B cell (primary cell): ENCODE results near the gene FKBP15. TPM values are rescaled to one million over a fixed set of nuclear protein-coding genes. Genes with fewer than 3 reads are reported as not detected.

Experiments
- ATAC-seq: fragments of 200-7000 bp; cut with Tn5 transposase; one replicate; pipeline ENCODE4 v1.10.0; 2021; ENCODE audit warnings: low read depth, mild to moderate bottlenecking, moderate number of reproducible peaks, moderate library complexity
- CTCF ChIA-PET: fragments of 350-600 bp; sonication (Branson Sonifier 250); formaldehyde crosslinking; loops from one replicate; lab custom pipeline; 2021; ENCODE audit warnings: antibody characterized with exemption, inconsistent platforms; lab: Charles Lee
- POLR2A ChIA-PET: fragments of 350-600 bp; sonication (Branson Sonifier 250); formaldehyde crosslinking; loops from one replicate; lab custom pipeline; 2021; ENCODE audit warnings: antibody characterized with exemption; lab: Charles Lee
- DNase-seq: peaks from one replicate; pipeline ENCODE4 v3.0.0; 2013
- H2AFZ ChIP-seq: 2 replicates; pipeline ENCODE4 v1.6.1; 2012; ENCODE audit warnings: mild to moderate bottlenecking, low read depth, low read length; ENCODE audit not compliant: insufficient read depth, poor library complexity, severe bottlenecking
- H3K27ac ChIP-seq, 2 donors: 1 replicate in 1 of 2; 2 replicates in 1 of 2; pipeline ENCODE4 v1.5.1; 2012 to 2013; ENCODE audit warnings: low read length in 2 of 2, mild to moderate bottlenecking in 2 of 2, moderate library complexity in 1 of 2
- H3K27me3 ChIP-seq, 4 experiments: fragments of 200-600 bp in 1 of 4; sonication (generic) in 1 of 4; replicated peaks in 1 of 4; 1 replicate in 2 of 4; 2 replicates in 2 of 4; pipeline versions ENCODE4 v1.6.1 to v1.7.0; 2013 to 2016; ENCODE audit warnings: low read length in 3 of 4, mild to moderate bottlenecking in 2 of 4, mixed read lengths in 1 of 4, moderate library complexity in 1 of 4; ENCODE audit not compliant: insufficient read depth in 4 of 4, control insufficient read depth in 3 of 4; ENCODE audit errors: control extremely low read depth in 1 of 4
- H3K36me3 ChIP-seq, 2 experiments: replicated peaks in 1 of 2; 1 replicate in 1 of 2; 2 replicates in 1 of 2; pipeline versions ENCODE4 v1.6.1 to v1.7.1; 2013; ENCODE audit warnings: low read length in 1 of 2; ENCODE audit not compliant: insufficient read depth in 2 of 2, control insufficient read depth in 1 of 2; ENCODE audit errors: control extremely low read depth in 1 of 2, extremely low read depth in 1 of 2
- H3K4me1 ChIP-seq, 2 donors: fragments of 200-600 bp in 1 of 2; sonication (generic) in 1 of 2; 1 replicate in 1 of 2; 2 replicates in 1 of 2; pipeline versions ENCODE4 v1.5.1 to v1.6.1; 2013 to 2017; ENCODE audit warnings: low read length in 2 of 2; ENCODE audit not compliant: control insufficient read depth in 2 of 2, insufficient read depth in 2 of 2
- H3K4me2 ChIP-seq: replicated peaks from 2 replicates; pipeline ENCODE3; 2012; ENCODE audit warnings: mild to moderate bottlenecking, low read depth, low read length; ENCODE audit not compliant: poor library complexity, severe bottlenecking
- H3K4me3 ChIP-seq, 5 experiments: fragments of 200-600 bp in 1 of 5; sonication (generic) in 1 of 5; 1 replicate in 3 of 5; 2 replicates in 2 of 5; pipeline versions ENCODE4 v1.5.1 to v1.7.0; 2011 to 2016; ENCODE audit warnings: low read length in 4 of 5, mild to moderate bottlenecking in 4 of 5, low read depth in 2 of 5, control low read depth in 1 of 5, moderate library complexity in 1 of 5; ENCODE audit not compliant: insufficient read depth in 1 of 5; ENCODE audit errors: control extremely low read depth in 1 of 5, extremely low read depth in 1 of 5
- H3K79me2 ChIP-seq: fragments of 200-600 bp; sonication (generic); one replicate; pipeline ENCODE4 v1.6.0; 2016; ENCODE audit warnings: low read length; ENCODE audit not compliant: control insufficient read depth, insufficient read depth
- H3K9ac ChIP-seq: fragments of 200-600 bp; sonication (generic); 2 replicates; pipeline ENCODE4 v1.6.1; 2017; ENCODE audit warnings: mild to moderate bottlenecking, low read length, moderate library complexity
- H3K9me3 ChIP-seq, 3 donors: one replicate each; pipeline versions ENCODE4 v1.6.1 to v1.7.1; 2013; ENCODE audit warnings: low read length in 2 of 3; ENCODE audit not compliant: control insufficient read depth in 2 of 3, insufficient read depth in 1 of 3; ENCODE audit errors: control extremely low read depth in 1 of 3
- H4K20me1 ChIP-seq: 2 replicates; pipeline ENCODE4 v1.6.0; 2012; ENCODE audit warnings: mild to moderate bottlenecking, low read length; ENCODE audit not compliant: insufficient read depth, control insufficient read depth, poor library complexity, severe bottlenecking
- H3K27ac Mint-ChIP-seq: one replicate; pipeline ENCODE4 v1.8.0; 2021; ENCODE audit warnings: mixed read lengths
- H3K27me3 Mint-ChIP-seq: one replicate; pipeline ENCODE4 v1.8.0; 2021; ENCODE audit warnings: mixed read lengths
- H3K4me1 Mint-ChIP-seq: one replicate; pipeline ENCODE4 v1.8.0; 2021; ENCODE audit warnings: mixed read lengths
- H3K4me3 Mint-ChIP-seq: one replicate; pipeline ENCODE4 v1.8.0; 2021; ENCODE audit warnings: mixed read lengths
- H3K9me3 Mint-ChIP-seq: one replicate; pipeline ENCODE4 v1.8.0; 2022; ENCODE audit warnings: mixed read lengths; ENCODE audit not compliant: insufficient read depth
- EZH2 ChIP-seq: IDR thresholded peaks from 2 replicates; pipeline ENCODE4 v1.6.1; 2012; ENCODE audit warnings: borderline replicate concordance, low read depth, mild to moderate bottlenecking, moderate library complexity, low read length; ENCODE audit not compliant: insufficient read depth, poor library complexity, severe bottlenecking
- WGBS: methylation state at CpG from one replicate; pipeline ENCODE4 v1.1.5; 2013; ENCODE audit warnings: missing lambda C conversion rate; ENCODE audit not compliant: insufficient coverage; 5-methylcytosine and 5-hydroxymethylcytosine counted together
- intact Hi-C: fragments of 100-400 bp; cut with micrococcal nuclease; formaldehyde crosslinking; loops from one replicate; pipeline ENCODE4 v1.10.0; 2022
- polyA plus RNA-seq: library from polyadenylated mRNA; depleted of rRNA; stranded (reverse); fragments of >200 nt; gene quantifications from 2 replicates; pipeline ENCODE4 v1.2.3, GENCODE V29; 2012
- total RNA-seq, 2 donors: library from RNA; stranded (reverse); fragments of 120-200 nt in 1 of 2; gene quantifications; 1 replicate in 1 of 2; 2 replicates in 1 of 2; pipeline versions ENCODE4 v1.2.3 to v1.2.4, GENCODE V29; 2013 to 2022
- TF ChIP-seq, protein P1 (sequence below): fragments of 200-600 bp; IDR thresholded peaks from one replicate; pipeline ENCODE4 v1.8.0; 2022; ENCODE audit warnings: antibody characterized with exemption, mild to moderate bottlenecking

The FKBP15 gene
- total and polyA plus RNA-seq, 2 donors (not counting 1 experiment from before 2014, with no cell fraction given) = 21.1 to 40.6 TPM

DNA sequence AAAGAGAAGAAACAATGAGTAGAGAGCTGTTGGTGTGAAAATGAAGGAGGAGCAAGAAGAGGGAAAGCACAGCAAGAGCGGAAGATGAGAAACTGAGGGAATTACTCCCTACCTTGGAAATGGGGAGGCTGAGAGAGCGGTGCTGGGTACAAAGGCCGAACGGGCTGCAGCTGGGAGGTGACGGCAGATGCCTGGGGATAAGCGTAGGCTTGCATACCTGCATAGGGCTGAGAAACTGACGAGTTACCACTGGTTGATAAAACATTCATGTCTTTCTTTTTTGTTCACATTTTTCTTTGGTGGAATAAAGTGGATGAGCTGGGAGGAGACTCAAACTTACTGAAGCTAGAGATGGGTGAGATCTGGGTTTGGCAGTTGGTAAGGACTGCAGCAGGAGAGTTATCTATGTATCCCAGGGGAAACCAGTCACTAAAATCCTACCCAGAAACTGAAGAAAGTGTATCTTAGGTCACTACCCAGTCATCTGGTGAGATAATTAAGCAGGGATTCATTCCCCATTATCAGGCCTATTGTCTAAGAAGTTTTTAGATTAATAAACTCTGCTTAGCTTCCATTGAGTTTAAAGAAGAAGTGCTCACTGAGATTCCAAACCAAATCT is 34.8 kb downstream of the FKBP15 start:
- no peaks in the 10 kb centered on the region for H3K27me3 Mint-ChIP-seq
- intact Hi-C loops = no loop called here

DNA sequence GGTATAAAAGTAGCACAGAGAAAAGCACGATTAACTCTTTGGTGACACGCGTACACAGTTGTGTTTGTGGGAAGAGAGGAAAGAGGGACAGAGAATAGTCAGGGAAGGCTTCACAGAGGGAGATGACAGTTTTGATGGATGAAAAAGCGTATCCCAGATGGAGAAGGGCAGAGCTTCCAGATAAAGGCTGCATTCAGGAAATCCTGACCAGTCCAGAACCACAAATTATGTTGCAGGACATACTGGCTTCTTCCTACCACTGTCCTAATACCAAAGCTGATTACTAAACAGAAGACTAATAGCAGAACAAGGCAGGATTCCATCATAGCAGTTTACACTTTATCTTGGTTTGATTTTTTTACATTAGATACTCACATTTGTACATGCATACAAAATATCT is 35.8 kb downstream of the FKBP15 start:
- Mint-ChIP-seq H3K27me3 (no peaks in the 10 kb centered on the region), H3K27ac (no peak overlapping the region), H3K4me3 (no peak overlapping the region), H3K4me1 (no peaks in the 10 kb centered on the region), H3K9me3 (no peaks in the 10 kb centered on the region)
- no peak overlapping the region for H3K27ac ChIP-seq
- H3K9ac ChIP-seq = no peak overlapping the region
- no peaks in the 10 kb centered on the region for H3K79me2 ChIP-seq
- peaks cover 26 to 87% of the 10 kb centered on the region in 2 experiments for H3K36me3 ChIP-seq
- H3K4me2 ChIP-seq = no peak overlapping the region
- 96% methylated on average over 3 of the region's 4 CpGs for WGBS
- no peaks in the 10 kb centered on the region for H4K20me1 ChIP-seq
- no peak overlapping the region for H2AFZ ChIP-seq
- intact Hi-C loops = no loop called here
- ATAC-seq (no peak), DNase-seq (no peak)
- no peaks in the 10 kb centered on the region for H3K9me3 ChIP-seq
- no peak overlapping the region for H3K4me3 ChIP-seq
- POLR2A ChIA-PET = no interaction called here
- no peaks in the 10 kb centered on the region for H3K4me1 ChIP-seq
- H3K27me3 ChIP-seq = no peaks in the 10 kb centered on the region
- TF ChIP-seq, protein P1, sequence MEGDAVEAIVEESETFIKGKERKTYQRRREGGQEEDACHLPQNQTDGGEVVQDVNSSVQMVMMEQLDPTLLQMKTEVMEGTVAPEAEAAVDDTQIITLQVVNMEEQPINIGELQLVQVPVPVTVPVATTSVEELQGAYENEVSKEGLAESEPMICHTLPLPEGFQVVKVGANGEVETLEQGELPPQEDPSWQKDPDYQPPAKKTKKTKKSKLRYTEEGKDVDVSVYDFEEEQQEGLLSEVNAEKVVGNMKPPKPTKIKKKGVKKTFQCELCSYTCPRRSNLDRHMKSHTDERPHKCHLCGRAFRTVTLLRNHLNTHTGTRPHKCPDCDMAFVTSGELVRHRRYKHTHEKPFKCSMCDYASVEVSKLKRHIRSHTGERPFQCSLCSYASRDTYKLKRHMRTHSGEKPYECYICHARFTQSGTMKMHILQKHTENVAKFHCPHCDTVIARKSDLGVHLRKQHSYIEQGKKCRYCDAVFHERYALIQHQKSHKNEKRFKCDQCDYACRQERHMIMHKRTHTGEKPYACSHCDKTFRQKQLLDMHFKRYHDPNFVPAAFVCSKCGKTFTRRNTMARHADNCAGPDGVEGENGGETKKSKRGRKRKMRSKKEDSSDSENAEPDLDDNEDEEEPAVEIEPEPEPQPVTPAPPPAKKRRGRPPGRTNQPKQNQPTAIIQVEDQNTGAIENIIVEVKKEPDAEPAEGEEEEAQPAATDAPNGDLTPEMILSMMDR = no peak
- no peak for TF ChIP-seq EZH2
- CTCF ChIA-PET = no interaction called here

More for the DNA sequence above, 34.8 kb downstream of the FKBP15 start:
- Histone ChIP-seq H3K4me2 (no peak overlapping the region), H3K4me1 (no peaks in the 10 kb centered on the region), H3K9me3 (no peaks in the 10 kb centered on the region), H3K79me2 (no peaks in the 10 kb centered on the region), H4K20me1 (no peaks in the 10 kb centered on the region), H3K4me3 (no peak overlapping the region), H2AFZ (no peak overlapping the region), H3K27me3 (no peaks in the 10 kb centered on the region), H3K36me3 (peaks cover 24 to 88% of the 10 kb centered on the region in 2 experiments), H3K9ac (no peak overlapping the region), H3K27ac (no peak overlapping the region)
- no peak for DNase-seq
- H3K4me3 Mint-ChIP-seq = no peak overlapping the region
- ATAC-seq = no peak
- H3K9me3 Mint-ChIP-seq = no peaks in the 10 kb centered on the region
- 100% methylated on average over 7 of the region's 7 CpGs for WGBS
- no peaks in the 10 kb centered on the region for H3K4me1 Mint-ChIP-seq
- TF ChIP-seq, protein P1 = no peak
- TF ChIP-seq EZH2 = no peak
- H3K27ac Mint-ChIP-seq = no peak overlapping the region
- ChIA-PET CTCF (no interaction called here), POLR2A (interaction anchor here (0.7 kb wide), 1 partner anchor 35 kb away, joined by 3 read pairs; the partner anchor contains the start of gene SLC31A2)
